Progenitor cell of endocrine pancreas (in vitro differentiated cells): ENCODE results near the gene NPTX2. TPM values are rescaled to one million over a fixed set of nuclear protein-coding genes. Genes with fewer than 3 reads are reported as not detected.

Experiments
- DNase-seq: peaks from one replicate; pipeline ENCODE4 v3.0.0; 2021; ENCODE audit warnings: low spot score; ENCODE audit not compliant: unreplicated experiment
- H3K27ac Mint-ChIP-seq: 2 replicates; pipeline ENCODE4 v1.8.0; 2021; ENCODE audit warnings: mild to moderate bottlenecking, moderate library complexity, mixed read lengths
- H3K27me3 Mint-ChIP-seq: 2 replicates; pipeline ENCODE4 v1.8.0; 2021; ENCODE audit warnings: mixed read lengths
- H3K36me3 Mint-ChIP-seq: 2 replicates; pipeline ENCODE4 v1.8.0; 2022; ENCODE audit warnings: mixed read lengths; ENCODE audit not compliant: insufficient read depth
- H3K4me1 Mint-ChIP-seq: 2 replicates; pipeline ENCODE4 v1.8.0; 2021; ENCODE audit warnings: low read depth, mixed read lengths
- H3K4me3 Mint-ChIP-seq: 2 replicates; pipeline ENCODE4 v1.8.0; 2021; ENCODE audit warnings: low read depth, mild to moderate bottlenecking, moderate library complexity, mixed read lengths
- H3K9me3 Mint-ChIP-seq: 2 replicates; pipeline ENCODE4 v1.8.0; 2021; ENCODE audit warnings: low read depth, mixed read lengths
- total RNA-seq: library from RNA; stranded (reverse); gene quantifications from 2 replicates; pipeline ENCODE4 v1.2.1, GENCODE V29; 2021
- TF ChIP-seq, protein P1 (sequence below): fragments of 200-600 bp; sonication (generic); IDR thresholded peaks from one replicate; pipeline ENCODE4 v1.5.0; 2021; ENCODE audit warnings: antibody characterized with exemption, mild to moderate bottlenecking; ENCODE audit not compliant: unreplicated experiment

Gene NPTX2
- total RNA-seq, 1 donor from 2014 or later: 0.14 TPM

DNA sequence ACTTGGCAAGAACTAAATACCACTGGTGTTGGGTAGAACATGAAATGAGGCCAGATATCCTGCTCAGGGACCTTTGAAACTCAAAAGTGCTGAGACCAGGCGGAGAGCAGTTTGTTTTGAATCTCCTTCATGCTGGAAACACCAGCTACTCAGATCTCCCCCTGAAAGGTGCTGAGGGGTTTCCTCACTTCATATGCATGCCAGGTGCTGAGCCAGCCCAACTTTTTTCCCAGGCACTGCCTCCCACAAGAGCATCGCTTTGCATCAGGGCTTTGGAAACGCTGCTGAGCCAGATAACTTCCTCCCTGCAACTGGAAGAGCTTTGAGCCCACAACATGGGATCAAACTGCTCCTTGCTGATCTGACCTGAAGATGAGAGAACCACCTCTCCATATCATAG, 13.7 kb downstream of the NPTX2 start:
- no peak overlapping the region for H3K27ac Mint-ChIP-seq
- H3K4me1 Mint-ChIP-seq: no peaks in the 10 kb centered on the region
- H3K4me3 Mint-ChIP-seq: no peak overlapping the region
- peaks cover 7% of the 10 kb centered on the region for H3K9me3 Mint-ChIP-seq
- no peaks in the 10 kb centered on the region for H3K36me3 Mint-ChIP-seq
- DNase-seq: no peak
- peaks cover 47% of the 10 kb centered on the region for H3K27me3 Mint-ChIP-seq
- TF ChIP-seq, protein P1, sequence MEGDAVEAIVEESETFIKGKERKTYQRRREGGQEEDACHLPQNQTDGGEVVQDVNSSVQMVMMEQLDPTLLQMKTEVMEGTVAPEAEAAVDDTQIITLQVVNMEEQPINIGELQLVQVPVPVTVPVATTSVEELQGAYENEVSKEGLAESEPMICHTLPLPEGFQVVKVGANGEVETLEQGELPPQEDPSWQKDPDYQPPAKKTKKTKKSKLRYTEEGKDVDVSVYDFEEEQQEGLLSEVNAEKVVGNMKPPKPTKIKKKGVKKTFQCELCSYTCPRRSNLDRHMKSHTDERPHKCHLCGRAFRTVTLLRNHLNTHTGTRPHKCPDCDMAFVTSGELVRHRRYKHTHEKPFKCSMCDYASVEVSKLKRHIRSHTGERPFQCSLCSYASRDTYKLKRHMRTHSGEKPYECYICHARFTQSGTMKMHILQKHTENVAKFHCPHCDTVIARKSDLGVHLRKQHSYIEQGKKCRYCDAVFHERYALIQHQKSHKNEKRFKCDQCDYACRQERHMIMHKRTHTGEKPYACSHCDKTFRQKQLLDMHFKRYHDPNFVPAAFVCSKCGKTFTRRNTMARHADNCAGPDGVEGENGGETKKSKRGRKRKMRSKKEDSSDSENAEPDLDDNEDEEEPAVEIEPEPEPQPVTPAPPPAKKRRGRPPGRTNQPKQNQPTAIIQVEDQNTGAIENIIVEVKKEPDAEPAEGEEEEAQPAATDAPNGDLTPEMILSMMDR: no peak

DNA sequence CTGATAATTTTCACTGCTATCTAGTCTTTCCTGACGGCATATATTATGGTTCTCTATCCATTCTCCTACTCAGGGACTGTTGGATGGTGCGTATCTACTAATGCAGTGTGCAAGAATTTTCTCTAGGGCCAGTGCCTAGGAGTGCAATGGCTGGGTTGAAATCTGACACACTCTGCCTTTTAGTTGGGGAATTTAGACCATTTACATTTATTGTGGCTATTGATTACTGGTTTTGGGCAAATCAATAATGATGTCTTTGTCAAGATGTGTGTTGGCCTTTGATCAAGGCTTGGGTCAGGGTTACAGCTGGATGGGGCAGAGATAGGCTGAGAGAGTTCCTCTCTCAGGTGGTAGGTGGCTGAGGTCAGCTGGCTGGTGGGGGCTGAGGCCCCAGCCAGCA, 21.8 kb downstream of the NPTX2 start:
- TF ChIP-seq, protein P1: no peak
- no peak for DNase-seq
- no peak overlapping the region for H3K4me3 Mint-ChIP-seq
- no peak overlapping the region for H3K27ac Mint-ChIP-seq
- H3K27me3 Mint-ChIP-seq: peaks cover 12% of the 10 kb centered on the region
- H3K4me1 Mint-ChIP-seq: no peaks in the 10 kb centered on the region
- peaks cover 7% of the 10 kb centered on the region for H3K9me3 Mint-ChIP-seq
- H3K36me3 Mint-ChIP-seq: no peaks in the 10 kb centered on the region

GRCh38 chr7:98640375-98640774, 23.3 kb downstream of the NPTX2 start:
- no peak overlapping the region for H3K27ac Mint-ChIP-seq
- TF ChIP-seq, protein P1: no peak
- H3K4me3 Mint-ChIP-seq: no peak overlapping the region
- H3K36me3 Mint-ChIP-seq: no peaks in the 10 kb centered on the region
- H3K27me3 Mint-ChIP-seq: peaks cover 8% of the 10 kb centered on the region
- peaks cover 7% of the 10 kb centered on the region for H3K9me3 Mint-ChIP-seq
- no peaks in the 10 kb centered on the region for H3K4me1 Mint-ChIP-seq
- no peak for DNase-seq

DNA sequence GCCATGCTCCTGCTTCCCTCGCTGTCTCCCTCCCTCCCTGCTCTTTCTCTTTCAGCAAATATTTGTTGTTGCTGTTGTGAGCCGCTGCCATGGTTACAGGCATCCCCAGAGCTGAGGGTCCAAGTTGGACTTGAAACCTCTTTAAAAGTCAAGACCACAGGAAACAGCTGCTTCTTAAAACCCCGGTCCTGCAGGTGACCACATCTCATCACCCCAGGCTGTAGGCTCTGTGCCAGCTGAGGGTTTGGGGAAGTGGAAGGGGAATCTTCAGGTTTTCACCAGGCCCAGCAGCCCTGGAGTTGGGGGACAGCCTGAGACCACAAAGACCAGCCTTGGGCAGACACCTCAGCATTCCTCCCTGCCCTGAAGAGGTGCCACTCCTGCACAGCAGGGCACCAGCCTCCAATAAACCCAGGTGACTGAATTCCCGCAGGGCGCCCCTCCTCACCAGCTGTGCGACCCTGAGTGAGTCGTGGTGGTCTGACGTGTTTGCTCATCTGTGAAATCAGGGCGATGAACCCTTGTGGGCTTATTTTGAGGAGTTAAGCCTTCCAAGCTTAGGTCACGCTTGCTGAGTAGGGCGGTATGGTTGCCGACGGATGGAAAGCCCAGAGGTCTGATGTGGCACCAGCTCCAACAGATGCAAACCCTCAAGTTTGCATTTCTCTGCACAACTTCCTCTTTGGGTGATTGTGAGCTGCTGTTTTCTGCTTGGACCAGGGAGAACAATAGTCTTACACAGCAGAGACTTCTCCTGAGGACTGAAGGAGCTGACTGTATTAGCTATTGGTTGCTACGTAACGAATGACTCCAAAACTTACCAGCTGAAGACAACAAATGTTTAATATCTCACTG, 24.8 kb downstream of the NPTX2 start:
- Mint-ChIP-seq H3K36me3 (no peaks in the 10 kb centered on the region), H3K4me3 (no peak overlapping the region), H3K27me3 (peaks cover 2% of the 10 kb centered on the region), H3K9me3 (peaks cover 7% of the 10 kb centered on the region), H3K4me1 (no peaks in the 10 kb centered on the region), H3K27ac (no peak overlapping the region)
- TF ChIP-seq, protein P1: no peak
- no peak for DNase-seq

- no peak for DNase-seq
- Mint-ChIP-seq H3K4me3 (no peak overlapping the region), H3K27me3 (peaks cover 4% of the 10 kb centered on the region), H3K4me1 (no peaks in the 10 kb centered on the region), H3K27ac (no peak overlapping the region), H3K36me3 (no peaks in the 10 kb centered on the region), H3K9me3 (peaks cover 6% of the 10 kb centered on the region)
- TF ChIP-seq, protein P1: no peak
Measured at GRCh38 chr7:98643236-98643985, 26.3 kb downstream of the NPTX2 start.
